ENCODE measurements around the gene LOXL1.
"Not testable (repeated sequence)": the region's sequence is repeated elsewhere in the genome, so short reads cannot be mapped to it uniquely, and the experiment has no call there.

Gene LOXL1

DNA sequence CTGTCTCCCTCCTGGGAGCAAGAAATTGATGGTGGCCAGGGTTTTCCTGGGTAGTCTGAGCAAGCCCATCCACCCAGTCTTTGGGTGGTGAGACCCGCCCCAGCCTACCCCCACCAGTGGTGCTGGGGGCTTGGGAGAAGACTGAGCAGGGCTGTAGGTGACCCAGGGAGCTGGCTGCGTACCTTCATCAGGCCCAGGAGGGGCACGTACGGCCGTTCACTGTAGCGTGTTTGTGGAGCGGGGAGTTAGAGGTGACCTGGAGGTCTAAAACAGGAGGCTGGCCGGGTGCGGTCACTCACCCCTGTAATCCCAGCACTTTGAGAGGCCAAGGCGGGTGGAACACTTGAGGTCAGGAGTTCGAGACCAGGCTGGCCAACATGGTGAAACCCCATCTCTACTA is 11.5 kb downstream of the LOXL1 start:
- no peak for DNase-seq (ENCODE audit: low read depth, low spot score)

DNA sequence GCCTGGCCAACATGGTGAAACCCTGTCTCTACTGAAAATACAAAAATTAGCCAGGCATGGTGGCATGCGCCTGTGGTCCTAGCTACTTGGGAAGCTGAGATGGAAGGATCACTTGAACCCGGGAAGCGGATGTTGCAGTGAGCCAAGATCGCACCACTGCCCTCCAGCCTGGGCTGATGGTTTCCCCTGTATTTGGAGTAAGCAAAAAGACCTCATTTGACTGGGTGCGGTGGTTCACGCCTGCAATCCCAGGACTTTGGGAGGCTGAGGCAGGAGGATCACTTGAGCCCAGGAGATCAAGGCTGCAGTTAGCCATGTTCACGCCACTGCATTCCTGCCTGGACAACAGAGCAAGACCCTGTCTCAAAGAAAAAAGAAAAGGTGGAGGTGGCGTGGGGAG is 12.3 kb downstream of the LOXL1 start:
- not testable (repeated sequence) for DNase-seq (ENCODE audit: low read depth, low spot score)

DNA sequence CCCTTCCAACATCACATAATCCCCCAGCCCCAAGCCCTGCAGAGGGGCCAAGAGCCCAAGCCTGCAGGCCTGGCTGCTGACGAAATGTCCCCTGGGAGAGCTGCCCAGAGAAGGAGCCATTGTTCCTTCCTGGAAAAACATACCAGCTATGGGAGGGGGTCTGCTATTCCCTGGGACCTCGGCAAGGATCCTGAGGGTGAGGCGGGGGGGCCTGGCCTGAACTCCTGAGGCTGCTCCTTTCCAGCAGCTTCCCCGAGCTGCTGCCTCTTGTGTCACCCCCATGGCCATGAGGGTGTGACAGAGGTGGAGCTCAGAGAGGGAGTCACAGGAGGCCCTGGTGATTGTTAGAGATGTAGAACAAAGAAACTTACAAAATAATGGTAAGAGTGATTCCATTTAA is 12.9 kb downstream of the LOXL1 start:
- no peak for DNase-seq (ENCODE audit: low read depth, low spot score)

DNA sequence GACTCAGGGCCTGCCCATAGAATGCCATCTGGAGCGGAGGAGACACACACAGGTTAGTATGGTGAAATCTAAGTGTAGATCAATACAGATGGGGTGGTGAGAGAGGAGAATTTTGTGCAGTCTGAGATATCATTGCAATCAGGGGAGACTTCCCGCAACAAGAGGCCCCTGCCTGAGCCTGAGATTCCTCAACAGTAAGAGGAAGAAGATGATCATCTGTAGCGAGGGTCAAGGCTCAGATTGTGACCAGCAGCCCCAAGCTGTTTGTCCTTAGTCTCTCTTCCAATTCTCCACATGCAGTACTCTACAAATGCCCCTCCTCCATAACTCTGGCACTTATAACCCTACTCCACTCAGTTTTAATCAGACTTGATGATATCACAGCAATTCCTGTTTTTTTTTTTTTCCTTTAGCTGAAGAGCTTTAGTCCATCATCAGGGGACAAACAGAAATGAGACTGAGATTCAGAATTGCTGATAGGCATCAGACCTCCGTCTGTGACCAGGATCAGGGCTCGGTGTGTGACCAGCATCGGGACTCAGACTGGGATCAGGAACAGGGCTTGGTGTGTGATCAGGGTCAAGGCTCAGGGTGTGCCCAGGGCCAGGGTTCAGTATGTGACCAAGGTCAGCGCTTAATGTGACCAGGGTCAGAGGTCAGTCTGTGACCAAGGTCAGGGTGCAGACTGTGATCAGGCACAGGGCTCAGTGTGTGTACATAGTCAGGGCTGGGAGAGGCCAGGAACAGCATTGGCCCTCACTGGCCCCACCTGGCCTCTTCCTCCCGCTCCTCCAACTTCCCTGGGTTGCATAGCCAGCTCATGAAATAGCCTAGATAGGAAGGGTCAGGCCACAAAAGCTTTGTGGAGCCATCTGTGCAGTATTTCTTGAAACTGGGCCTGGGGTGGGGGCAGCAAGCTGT is 14.1 kb downstream of the LOXL1 start:
- no peak for DNase-seq (ENCODE audit: low read depth, low spot score)

DNA sequence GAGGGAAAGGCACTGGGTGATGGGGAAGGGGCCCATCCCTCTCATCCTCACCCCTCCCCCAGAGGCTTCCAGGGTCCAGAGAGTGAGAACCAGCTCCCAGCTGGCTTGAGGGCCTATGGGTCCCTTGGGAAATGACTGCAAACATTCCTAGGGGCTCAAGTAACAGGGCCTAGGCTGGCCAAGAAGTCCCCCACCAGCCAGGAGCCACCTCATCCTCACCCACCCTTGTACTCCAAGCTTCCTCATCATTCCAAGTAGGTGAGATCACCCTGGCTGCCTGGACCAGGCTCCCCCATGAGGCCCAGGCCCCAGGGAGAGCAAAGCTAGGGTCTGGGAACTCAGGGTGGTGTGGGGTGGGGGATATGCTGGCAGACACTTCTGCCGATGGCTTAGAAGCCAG is 14.8 kb downstream of the LOXL1 start:
- DNase-seq (ENCODE audit: low read depth, low spot score) = no peak

DNA sequence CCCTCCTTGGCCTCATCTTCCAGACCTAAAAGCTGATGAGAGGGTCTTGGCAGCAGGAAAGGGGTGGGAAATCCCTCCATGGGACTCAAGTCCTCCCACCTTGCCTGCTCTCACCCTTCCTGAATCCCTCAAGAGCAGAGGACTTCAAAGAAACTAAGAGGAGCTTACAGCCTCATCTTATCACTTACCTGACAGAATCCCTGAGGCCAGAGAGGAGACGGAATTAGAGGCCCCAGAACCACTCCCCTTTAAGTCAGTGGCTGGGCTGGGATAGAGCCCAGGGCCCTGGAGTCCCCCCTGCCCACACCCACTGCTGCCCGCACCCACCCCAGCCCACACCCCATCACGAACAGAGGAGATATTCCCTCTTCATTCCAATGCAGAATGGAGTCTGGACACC is 15.2 kb downstream of the LOXL1 start:
- DNase-seq (ENCODE audit: low read depth, low spot score) = no peak

DNA sequence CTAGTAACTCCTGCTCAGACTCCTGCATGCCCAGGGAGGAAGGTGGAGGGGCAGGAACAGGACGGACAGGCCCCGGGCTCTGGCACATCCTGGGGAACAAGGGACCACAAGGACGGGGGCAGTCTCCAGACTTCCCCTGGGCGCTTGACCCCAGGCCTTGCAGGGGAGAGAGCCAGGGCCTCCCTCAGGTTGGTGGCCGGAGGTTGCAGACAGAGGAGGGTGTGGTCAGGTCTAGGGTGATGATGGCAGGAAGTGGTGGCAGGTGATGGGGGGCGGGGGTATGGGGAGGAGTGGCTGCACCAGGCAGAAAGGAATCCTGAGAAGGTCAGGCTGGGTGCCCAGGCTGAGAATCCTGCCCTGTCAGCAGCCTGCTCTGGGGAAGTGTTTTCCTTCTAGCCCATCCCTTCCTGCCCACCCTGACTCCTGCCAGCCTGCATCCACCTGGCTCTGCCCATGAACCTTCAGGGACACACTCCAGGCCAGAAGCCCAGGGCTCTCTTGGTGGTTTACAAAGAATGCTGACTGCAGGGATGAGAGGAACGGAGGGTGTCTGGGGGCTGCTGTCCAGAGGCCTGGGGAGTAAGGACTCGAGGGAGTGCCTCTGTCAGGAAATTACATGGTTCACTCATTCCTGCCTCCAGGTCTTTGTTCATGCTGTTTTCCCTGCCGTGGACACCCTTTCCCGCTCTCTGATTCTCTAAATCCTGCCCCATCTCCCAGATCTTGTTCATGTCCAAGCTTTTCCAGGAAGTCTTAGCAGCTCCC is 15.8 kb downstream of the LOXL1 start:
- no peak for DNase-seq (ENCODE audit: low read depth, low spot score)

DNA sequence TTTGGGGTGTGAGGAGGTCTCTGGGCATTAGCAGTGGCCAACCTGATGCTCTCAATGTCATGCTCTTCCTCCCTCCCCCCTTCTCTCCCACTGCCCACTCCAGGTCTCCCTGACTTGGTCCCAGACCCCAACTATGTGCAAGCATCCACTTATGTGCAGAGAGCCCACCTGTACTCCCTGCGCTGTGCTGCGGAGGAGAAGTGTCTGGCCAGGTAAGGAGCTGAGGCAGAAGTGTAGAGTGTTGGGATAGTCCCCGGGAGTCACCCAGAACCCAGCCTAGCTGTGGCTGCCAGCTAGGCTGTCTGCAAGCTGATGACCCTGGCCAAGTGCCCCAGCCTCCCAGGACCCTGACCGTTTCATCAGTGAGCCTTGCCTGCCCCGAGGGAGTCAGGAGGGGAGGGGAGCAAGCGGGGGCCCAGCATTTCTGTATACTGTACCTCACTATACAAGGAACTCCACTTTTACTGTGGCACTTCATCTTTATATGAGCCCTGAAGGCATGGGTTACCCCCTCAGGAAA is 16.5 kb downstream of the LOXL1 start:
- DNase-seq (ENCODE audit: low read depth, low spot score) = no peak

DNA sequence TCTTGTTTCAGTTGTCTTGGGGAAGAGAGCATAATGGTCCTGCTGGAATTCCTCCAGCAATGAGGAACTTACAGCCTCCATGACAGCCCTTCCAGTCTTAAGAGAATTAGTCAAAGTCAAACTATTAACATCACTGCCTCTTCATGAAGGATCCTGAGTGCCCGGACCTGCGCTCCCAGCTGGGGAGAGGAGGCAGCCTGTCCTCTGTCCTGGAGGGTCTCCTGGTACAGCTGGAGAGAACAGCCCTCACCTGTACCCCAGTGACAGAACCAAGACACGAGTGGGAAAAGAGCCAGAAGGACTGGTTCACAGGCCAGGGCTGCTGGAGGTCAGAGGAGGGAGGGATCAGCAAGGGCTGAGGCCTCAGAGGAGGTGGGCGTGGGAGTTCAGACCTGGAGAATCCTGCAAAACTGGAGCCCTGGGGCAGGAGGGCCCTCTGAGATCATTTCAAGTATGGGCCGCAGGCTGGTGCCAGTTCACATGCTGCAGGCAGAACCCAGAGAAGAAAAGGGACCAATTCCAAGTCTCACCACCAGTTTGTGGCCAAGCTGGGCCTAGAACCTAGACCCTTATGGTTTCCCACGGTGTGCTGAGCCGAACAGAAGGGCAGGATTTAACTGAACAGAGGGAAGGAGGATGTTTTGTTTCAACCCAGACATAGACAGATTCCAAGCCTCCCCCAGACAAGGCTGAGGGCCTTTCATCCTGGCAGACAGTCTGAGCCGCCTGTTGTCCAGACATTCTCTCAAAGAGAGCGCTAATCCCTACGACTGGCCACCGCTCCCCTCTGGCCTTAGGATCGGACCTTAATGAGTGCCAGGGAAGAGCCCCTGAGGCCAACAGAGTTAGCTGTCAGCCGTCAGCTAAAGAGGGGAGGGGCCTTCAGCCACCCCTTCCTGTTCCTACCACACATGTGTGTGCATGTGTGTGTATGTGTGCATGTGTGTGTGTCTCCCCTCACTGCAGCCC is 18.2 kb downstream of the LOXL1 start:
- DNase-seq (ENCODE audit: low read depth, low spot score) = no peak

DNA sequence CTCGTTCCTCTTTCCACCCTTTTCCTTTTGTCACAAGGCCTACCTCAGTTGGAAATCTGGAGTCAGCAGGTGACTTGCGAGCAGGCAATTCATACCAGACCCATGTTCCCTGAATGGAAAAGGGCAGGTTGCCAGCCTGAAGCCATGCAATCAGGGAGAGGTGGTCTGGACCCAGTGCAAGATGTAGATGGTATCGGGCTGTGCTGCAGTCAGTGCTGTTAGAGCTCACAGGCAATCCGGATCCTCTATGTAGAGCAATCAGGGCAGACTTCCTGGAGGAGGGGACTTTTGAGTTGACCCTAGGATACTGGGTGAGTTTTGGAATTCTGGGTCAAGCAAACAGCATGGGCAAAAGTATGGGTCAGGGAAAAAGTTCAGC is 18.9 kb downstream of the LOXL1 start:
- no peak for DNase-seq (ENCODE audit: low read depth, low spot score)

DNA sequence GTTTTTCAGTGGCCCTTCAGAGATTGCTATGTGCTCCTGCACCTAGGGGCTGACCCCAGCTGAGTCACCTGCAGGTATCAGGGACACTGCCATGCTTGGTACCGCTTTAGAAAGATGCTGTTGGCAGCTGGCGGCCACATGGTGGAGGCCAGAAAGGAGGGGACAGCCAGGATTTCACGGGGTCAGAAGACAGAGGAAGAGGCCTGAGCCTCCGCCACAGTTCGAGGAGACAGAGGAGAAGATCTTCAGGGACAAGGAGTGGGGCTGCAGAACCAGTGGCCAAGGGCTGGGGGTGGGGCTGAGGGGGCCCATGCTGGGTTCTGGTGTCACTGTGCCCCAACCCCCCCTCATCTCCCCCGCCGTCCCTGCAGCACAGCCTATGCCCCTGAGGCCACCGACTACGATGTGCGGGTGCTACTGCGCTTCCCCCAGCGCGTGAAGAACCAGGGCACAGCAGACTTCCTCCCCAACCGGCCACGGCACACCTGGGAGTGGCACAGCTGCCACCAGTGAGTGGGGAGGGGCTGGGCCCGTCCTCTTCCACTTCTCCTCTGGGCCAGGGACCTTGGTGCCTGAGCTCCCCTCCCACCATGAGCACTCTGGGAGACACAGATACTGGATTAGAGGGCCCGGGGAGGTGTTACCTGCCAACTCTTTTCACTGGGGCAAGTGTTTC is 19.9 kb downstream of the LOXL1 start:
- no peak for DNase-seq (ENCODE audit: low read depth, low spot score)

DNA sequence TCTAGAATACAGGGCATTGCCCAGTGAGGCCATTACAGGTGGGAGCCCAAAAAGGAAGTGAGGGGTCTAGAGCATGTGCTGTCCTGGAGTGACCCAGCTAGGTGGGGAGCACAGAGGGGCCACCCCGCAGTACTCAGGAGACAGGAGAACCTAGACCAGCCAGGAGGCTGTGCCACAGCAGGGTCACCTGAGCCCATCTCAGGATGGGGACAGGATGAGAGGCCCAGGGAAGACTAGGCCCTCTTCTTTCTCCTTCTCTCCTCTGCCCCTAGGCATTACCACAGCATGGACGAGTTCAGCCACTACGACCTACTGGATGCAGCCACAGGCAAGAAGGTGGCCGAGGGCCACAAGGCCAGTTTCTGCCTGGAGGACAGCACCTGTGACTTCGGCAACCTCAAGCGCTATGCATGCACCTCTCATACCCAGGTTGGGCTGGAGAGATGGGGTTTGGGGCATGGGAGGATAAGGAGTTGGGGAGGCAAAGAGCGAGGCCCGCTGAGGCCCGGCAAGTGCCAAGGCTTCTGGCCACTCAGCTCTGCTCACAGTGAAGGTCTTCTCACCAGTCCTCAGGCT is 20.6 kb downstream of the LOXL1 start:
- no peak for DNase-seq (ENCODE audit: low read depth, low spot score)

DNA sequence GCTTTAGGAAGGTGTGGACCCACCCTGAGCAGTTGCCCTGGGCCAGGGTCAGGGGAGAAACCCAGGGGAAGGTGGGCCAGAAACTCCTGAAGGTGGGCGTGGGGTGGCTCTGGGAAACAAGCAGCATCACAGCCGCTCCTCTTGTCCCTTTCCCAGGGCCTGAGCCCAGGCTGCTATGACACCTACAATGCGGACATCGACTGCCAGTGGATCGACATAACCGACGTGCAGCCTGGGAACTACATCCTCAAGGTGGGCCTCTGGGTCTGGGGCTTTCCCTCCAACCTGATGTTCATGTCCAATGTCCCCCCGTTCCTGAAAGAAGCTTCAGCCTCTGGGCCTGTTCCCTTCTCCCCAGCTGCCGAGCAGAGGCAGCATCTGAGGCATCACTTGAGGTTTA is 21.4 kb downstream of the LOXL1 start:
- DNase-seq (ENCODE audit: low read depth, low spot score) = no peak

DNA sequence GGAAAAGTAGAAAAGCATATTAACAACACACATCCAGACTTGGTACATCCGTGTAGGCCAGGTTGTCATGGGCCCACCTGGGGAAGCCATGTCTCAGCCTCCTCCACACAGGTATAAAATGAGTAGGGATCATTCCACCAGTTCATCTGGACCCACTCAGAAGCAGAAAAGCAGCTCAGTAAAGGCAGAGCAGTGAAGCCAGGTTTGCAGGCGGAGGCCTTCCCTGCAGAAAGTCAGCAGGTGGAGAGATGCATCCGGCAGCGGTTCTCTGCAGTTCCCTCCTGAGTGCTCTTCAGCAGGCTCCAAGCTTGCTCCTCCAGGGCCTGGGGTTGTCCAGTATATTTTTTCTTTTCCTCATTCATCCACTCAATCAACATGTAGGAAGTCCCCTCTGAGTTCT is 22.1 kb downstream of the LOXL1 start:
- DNase-seq (ENCODE audit: low read depth, low spot score) = no peak

DNA sequence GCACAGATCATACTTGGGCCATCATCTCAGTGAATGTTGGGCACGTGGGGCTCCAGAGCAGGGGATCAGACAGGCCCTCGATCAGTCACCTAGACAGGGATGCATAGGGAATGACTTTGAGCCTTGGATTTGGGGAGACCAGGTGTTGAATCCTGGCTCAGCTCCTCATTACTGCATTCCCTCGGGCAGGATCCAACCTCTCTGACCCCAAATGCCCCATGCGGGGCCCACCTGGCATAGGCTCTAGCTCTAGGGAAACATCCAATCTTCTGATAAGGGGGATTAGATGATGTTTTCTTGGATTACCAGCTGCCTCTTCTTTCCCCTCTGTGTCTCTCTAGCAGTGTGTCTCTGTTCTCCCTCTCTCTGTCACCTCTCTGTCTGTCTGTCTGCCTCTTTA is 22.7 kb downstream of the LOXL1 start:
- DNase-seq (ENCODE audit: low read depth, low spot score) = no peak

DNA sequence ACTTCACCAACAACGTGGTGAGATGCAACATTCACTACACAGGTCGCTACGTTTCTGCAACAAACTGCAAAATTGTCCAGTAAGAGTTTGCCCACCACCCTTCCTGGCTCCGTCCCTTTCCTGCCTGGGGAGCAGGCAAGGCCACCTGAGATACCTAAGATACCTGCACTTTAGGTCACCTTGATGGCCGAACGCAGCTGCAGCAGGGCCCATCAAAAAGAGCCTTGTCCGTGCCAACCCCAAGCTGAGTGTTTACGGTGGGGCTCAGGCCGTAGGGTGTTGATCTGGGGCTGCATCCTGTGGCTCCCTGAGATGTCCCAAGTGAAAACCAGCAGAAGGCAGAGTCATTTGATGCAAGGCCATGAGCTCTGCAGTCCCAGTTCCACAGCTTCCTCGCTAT is 23.2 kb downstream of the LOXL1 start:
- DNase-seq (ENCODE audit: low read depth, low spot score) = no peak

DNA sequence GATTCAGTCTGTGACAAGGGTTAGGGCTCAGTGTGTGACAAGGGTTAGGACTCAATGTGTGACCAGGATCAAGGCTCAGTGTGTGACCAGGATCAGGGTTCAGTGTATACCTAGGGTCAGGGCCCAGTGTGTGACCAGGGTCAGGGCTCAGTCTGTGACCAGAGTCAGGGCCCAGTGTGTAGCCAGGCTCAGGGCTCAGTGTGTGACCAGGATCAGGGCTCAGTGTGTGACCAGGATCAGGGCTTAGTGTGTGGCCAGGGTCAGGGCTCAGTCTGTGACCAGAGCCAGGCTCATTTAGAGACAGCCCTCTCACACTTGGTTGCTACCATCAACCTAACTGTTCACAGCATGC is 24.2 kb downstream of the LOXL1 start:
- DNase-seq (ENCODE audit: low read depth, low spot score) = no peak

DNA sequence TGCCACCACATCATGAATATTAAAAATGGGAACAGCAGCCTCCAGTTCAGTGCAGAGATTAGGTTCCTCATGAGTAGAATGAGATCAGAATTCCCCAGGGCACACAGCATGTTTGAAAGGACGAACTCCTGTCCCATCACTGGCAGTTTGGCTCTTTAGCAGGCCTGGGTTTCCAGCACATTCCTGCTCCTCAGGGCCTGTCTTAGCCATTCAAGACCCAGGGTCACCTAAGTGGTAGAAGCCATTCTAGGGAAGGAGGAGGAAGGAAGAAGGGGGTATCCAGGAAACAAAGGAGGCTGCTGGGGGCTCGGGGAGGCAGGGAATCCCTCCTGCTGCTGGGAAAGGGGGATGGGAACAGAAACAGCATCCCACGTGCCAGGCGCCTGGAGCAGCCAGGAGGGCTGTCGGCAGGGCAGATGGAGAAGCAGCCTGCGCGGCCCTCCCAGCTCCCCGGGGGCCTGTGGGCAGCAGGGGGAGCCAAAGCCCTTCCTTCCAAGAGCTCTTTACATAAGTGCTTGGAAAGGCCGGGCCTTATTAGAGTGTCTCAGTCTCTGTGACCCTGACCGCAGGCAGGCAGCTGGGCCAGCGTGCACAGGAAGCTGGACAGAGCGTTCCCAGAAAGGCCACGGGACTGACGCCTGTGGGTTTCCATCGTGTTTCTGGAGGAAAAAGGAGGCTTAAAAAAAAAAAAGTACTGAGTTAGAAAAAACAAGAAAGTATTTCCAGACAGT is 24.7 kb downstream of the LOXL1 start:
- DNase-seq (ENCODE audit: low read depth, low spot score) = peak; percentile 97

DNA sequence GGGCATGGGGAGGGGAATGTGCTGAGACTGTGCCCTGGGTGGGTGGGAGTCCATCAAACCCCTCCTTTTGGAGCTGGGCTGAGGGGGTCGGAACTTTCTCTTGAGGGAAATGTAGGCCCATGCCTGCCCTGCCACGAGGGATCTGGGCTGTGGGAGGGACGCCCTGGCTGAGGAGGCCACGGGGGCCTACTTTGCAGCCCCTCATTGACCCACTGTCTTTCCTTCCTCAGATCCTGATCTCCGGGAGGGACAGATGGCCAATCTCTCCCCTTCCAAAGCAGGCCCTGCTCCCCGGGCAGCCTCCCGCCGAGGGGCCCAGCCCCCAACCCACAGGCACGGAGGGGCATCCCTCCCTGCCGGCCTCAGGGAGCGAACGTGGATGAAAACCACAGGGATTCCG is 25.3 kb downstream of the LOXL1 start:
- no peak for DNase-seq (ENCODE audit: low read depth, low spot score)
